RPMI7951 (cell line): ENCODE results near the gene HLA-E. TPM values are rescaled to one million over a fixed set of nuclear protein-coding genes. Genes with fewer than 3 reads are reported as not detected.
"Not testable (repeated sequence)": the region's sequence is repeated elsewhere in the genome, so short reads cannot be mapped to it uniquely, and the experiment has no call there.

ENCODE experiments used
- DNase-seq: peaks from one replicate; pipeline ENCODE4 v3.0.0-alpha.2; 2012; ENCODE audit warnings: low read depth
- total RNA-seq: library from RNA; depleted of rRNA; stranded (reverse); fragments of >200 nt; shearing (Covaris generic); gene quantifications from 2 replicates; pipeline ENCODE4 v1.2.3, GENCODE V29; 2014

Gene HLA-E
- total RNA-seq, 1 experiment from 2014 or later = 142 TPM

GRCh38 chr6:30507849-30508827, 18.8 kb downstream of the HLA-E start:
- no peak for DNase-seq

GRCh38 chr6:30508890-30509736, 19.8 kb downstream of the HLA-E start:
- DNase-seq = peak; percentile 51

GRCh38 chr6:30510419-30511168, 21.3 kb downstream of the HLA-E start:
- no peak for DNase-seq

GRCh38 chr6:30511169-30511546, 21.8 kb downstream of the HLA-E start:
- DNase-seq = no peak

- no peak for DNase-seq
Observed at GRCh38 chr6:30513451-30513850, 24.1 kb downstream of the HLA-E start.

- no peak for DNase-seq
Observed at GRCh38 chr6:30515106-30515505, 25.8 kb downstream of the HLA-E start.

GRCh38 chr6:30515944-30516753, 26.8 kb downstream of the HLA-E start:
- peak; percentile 91 for DNase-seq

GRCh38 chr6:30516754-30517076, 27.4 kb downstream of the HLA-E start:
- DNase-seq = not testable (repeated sequence)

- not testable (repeated sequence) for DNase-seq
Observed at GRCh38 chr6:30517767-30518504, 28.6 kb downstream of the HLA-E start.

- DNase-seq = not testable (repeated sequence)
Observed at GRCh38 chr6:30518505-30519145, 29.3 kb downstream of the HLA-E start.

GRCh38 chr6:30520522-30520921, 31.2 kb downstream of the HLA-E start:
- DNase-seq = no peak

- not testable (repeated sequence) for DNase-seq
Observed at GRCh38 chr6:30521082-30521481, 31.8 kb downstream of the HLA-E start.

- DNase-seq = peak; percentile 54
Observed at GRCh38 chr6:30521952-30522351, 32.6 kb downstream of the HLA-E start.

GRCh38 chr6:30526444-30526843, 37.1 kb downstream of the HLA-E start:
- DNase-seq = not testable (repeated sequence)

- DNase-seq = not testable (repeated sequence)
Observed at GRCh38 chr6:30529349-30529875, 40.1 kb downstream of the HLA-E start.

GRCh38 chr6:30530014-30530413, 40.7 kb downstream of the HLA-E start:
- DNase-seq = no peak

- no peak for DNase-seq
Observed at GRCh38 chr6:30533460-30534294, 44.4 kb downstream of the HLA-E start.

- no peak for DNase-seq
Observed at GRCh38 chr6:30537931-30538330, 48.6 kb downstream of the HLA-E start.
